ENCODE measurements around the gene RAB11FIP2.

The RAB11FIP2 gene

GRCh38 chr10:118047157-118047719 lies 497 bp upstream of the RAB11FIP2 start:
- H3K9me2 ChIP-seq (ENCODE audit: low read depth, low read length), result no peaks in the 10 kb centered on the region
- H3K4me1 ChIP-seq (ENCODE audit: insufficient read depth, low read length, severe bottlenecking), result peaks cover 40% of the 10 kb centered on the region
- H2AFZ ChIP-seq (ENCODE audit: low read length), result peak overlapping the region; percentile 15; the same call in 1 of the 2 replicates
- no peaks in the 10 kb centered on the region for H3K27me3 ChIP-seq (ENCODE audit: insufficient read depth, low read length)
- H3K4me3 ChIP-seq (ENCODE audit: low read depth, low read length, poor library complexity, severe bottlenecking), result peak overlapping the region; percentile 93
- H3K9me3 ChIP-seq (ENCODE audit: low read length), result no peaks in the 10 kb centered on the region
- TF ChIP-seq EZH2 (IDR thresholded peaks at IDR 0.05; ENCODE audit: borderline replicate concordance, low read length) (no peak), CTCF (IDR thresholded peaks at IDR 0.05; ENCODE audit: low read length) (no peak)
- peak overlapping the region; percentile 92 for H3K9ac ChIP-seq (ENCODE audit: low read length)
- H3K4me2 ChIP-seq (ENCODE audit: low read length), result peak overlapping the region; percentile 98
- H3K27ac ChIP-seq (ENCODE audit: low read depth, low read length, poor library complexity, severe bottlenecking), result no peak overlapping the region
- H3F3A ChIP-seq (ENCODE audit: insufficient read depth, low read length), result no peaks in the 10 kb centered on the region
- no peaks in the 10 kb centered on the region for H3K36me3 ChIP-seq (ENCODE audit: insufficient read depth, low read length)
- peaks cover 39% of the 10 kb centered on the region for H3K79me2 ChIP-seq (ENCODE audit: insufficient read depth, low read length)
- H4K20me1 ChIP-seq (ENCODE audit: insufficient read depth, low read length), result no peaks in the 10 kb centered on the region

- peak overlapping the region; percentile 93 for H3K4me3 ChIP-seq (ENCODE audit: low read depth, low read length, poor library complexity, severe bottlenecking)
- no peaks in the 10 kb centered on the region for H4K20me1 ChIP-seq (ENCODE audit: insufficient read depth, low read length)
- no peaks in the 10 kb centered on the region for H3K9me2 ChIP-seq (ENCODE audit: low read depth, low read length)
- H3K4me1 ChIP-seq (ENCODE audit: insufficient read depth, low read length, severe bottlenecking), result peaks cover 40% of the 10 kb centered on the region
- no peaks in the 10 kb centered on the region for H3K36me3 ChIP-seq (ENCODE audit: insufficient read depth, low read length)
- H3K27ac ChIP-seq (ENCODE audit: low read depth, low read length, poor library complexity, severe bottlenecking), result peak overlapping the region; percentile 30
- H3F3A ChIP-seq (ENCODE audit: insufficient read depth, low read length), result no peaks in the 10 kb centered on the region
- H3K9me3 ChIP-seq (ENCODE audit: low read length), result no peaks in the 10 kb centered on the region
- TF ChIP-seq EZH2 (IDR thresholded peaks at IDR 0.05; ENCODE audit: borderline replicate concordance, low read length) (no peak), CTCF (IDR thresholded peaks at IDR 0.05; ENCODE audit: low read length) (no peak)
- H3K4me2 ChIP-seq (ENCODE audit: low read length), result peak overlapping the region; percentile 98
- peaks cover 53% of the 10 kb centered on the region for H3K79me2 ChIP-seq (ENCODE audit: insufficient read depth, low read length)
- no peak overlapping the region for H2AFZ ChIP-seq (ENCODE audit: low read length)
- H3K27me3 ChIP-seq (ENCODE audit: insufficient read depth, low read length), result no peaks in the 10 kb centered on the region
- H3K9ac ChIP-seq (ENCODE audit: low read length), result peak overlapping the region; percentile 92
Observed at GRCh38 chr10:118045837-118046394, 825 bp downstream of the RAB11FIP2 start.

GRCh38 chr10:118045158-118045836 lies 1.4 kb downstream of the RAB11FIP2 start:
- Histone ChIP-seq H2AFZ (ENCODE audit: low read length) (no peak overlapping the region), H3K27ac (ENCODE audit: low read depth, low read length, poor library complexity, severe bottlenecking) (no peak overlapping the region), H3K4me3 (ENCODE audit: low read depth, low read length, poor library complexity, severe bottlenecking) (peak overlapping the region; percentile 93), H3F3A (ENCODE audit: insufficient read depth, low read length) (no peaks in the 10 kb centered on the region), H3K79me2 (ENCODE audit: insufficient read depth, low read length) (peaks cover 54% of the 10 kb centered on the region), H3K4me2 (ENCODE audit: low read length) (peak overlapping the region; percentile 98), H3K9ac (ENCODE audit: low read length) (peak overlapping the region; percentile 92), H3K9me2 (ENCODE audit: low read depth, low read length) (no peaks in the 10 kb centered on the region), H3K9me3 (ENCODE audit: low read length) (no peaks in the 10 kb centered on the region), H3K27me3 (ENCODE audit: insufficient read depth, low read length) (no peaks in the 10 kb centered on the region), H3K4me1 (ENCODE audit: insufficient read depth, low read length, severe bottlenecking) (peaks cover 40% of the 10 kb centered on the region), H3K36me3 (ENCODE audit: insufficient read depth, low read length) (peaks cover 1% of the 10 kb centered on the region; the same call in 1 of the 2 replicates), H4K20me1 (ENCODE audit: insufficient read depth, low read length) (no peaks in the 10 kb centered on the region; the same call in 1 of the 2 replicates)
- no peak for TF ChIP-seq CTCF (IDR thresholded peaks at IDR 0.05; ENCODE audit: low read length)
- no peak for TF ChIP-seq EZH2 (IDR thresholded peaks at IDR 0.05; ENCODE audit: borderline replicate concordance, low read length)

Data from OCI-LY1 (cell line).